HG03342 (cell line): ENCODE measurements around the gene BMP5.

Source experiments
- ATAC-seq: cut with Tn5 transposase; IDR thresholded peaks from one replicate; pipeline ENCODE4 v1.9.1; 2021; ENCODE audit warnings: mild to moderate bottlenecking, moderate library complexity; ENCODE audit not compliant: unreplicated experiment

BMP5 gene

DNA sequence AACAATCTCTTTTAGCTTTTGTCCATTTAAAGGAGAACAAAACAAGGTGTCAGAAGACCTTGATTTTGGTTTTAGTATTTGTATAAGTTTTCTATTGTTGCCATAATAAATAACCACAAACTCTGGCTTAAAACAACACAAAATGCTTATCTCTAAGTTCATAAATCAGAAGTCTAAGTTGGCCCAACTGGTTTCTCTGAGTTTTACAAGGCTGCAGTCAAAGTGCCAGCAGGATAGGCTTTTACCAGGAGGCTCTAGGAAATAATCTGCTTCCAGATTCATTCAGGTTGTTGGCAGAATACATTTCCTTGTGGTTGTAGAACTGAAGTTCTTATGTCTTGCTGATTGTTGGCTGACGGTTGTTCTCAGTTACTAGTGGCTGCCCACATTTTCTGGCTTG lies 149.2 kb downstream of the BMP5 start:
- no peak for ATAC-seq

DNA sequence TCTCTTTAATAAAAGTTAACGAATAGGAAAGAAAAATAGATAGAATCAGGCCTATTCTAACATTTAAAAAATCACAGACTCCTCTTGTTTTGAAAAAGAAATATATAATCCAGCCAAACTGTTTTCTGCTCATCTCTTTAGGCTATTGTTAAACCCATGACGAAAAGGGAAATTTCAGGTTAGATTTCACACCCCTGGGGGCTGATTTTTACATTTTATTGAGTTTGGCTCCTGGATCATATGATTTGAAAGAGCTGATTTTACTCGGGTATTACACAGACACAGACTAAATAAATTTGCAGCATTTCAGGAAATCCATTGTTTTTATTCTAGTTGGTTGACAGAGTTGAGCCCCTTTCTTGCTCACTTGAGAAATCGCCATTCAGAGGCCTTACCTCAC lies 160.6 kb downstream of the BMP5 start:
- no peak for ATAC-seq

DNA sequence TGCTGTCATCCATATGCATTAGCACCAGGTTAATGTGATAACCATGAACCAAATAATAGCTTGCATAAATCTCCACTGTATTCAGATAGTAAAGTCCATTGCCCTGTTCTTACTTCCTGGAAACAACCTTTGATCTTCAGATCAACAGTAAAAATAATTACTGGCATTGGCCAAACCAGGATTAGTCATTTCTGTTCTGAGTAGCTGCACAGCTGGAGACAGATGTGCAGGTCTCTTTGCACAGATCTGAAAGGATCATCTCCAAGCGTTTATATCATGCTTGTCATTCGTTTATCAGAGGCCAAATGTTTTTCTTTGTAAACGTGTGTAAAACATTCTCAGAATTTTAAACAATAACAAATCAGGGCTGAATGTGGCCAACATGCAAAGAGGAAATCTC lies 162.0 kb downstream of the BMP5 start:
- ATAC-seq: no peak

DNA sequence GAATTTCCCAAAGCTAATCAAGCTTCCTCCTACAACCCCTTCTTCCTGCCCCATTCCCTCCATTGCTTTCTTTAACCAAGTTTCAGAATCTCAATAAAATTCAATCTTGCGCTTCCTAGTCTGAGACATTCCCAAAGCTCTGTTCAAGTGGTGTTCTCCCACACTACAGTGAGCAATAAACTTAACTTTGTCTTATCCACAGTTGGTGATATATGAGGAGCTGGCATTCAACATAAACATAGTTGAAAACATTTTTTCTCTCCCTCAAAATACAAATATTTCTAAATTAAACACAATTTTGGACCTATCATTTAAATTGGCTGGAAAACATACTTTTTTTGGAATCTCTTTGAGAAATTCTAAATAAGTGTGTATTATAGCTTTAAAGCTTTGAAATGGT lies 166.7 kb downstream of the BMP5 start:
- ATAC-seq: no peak

DNA sequence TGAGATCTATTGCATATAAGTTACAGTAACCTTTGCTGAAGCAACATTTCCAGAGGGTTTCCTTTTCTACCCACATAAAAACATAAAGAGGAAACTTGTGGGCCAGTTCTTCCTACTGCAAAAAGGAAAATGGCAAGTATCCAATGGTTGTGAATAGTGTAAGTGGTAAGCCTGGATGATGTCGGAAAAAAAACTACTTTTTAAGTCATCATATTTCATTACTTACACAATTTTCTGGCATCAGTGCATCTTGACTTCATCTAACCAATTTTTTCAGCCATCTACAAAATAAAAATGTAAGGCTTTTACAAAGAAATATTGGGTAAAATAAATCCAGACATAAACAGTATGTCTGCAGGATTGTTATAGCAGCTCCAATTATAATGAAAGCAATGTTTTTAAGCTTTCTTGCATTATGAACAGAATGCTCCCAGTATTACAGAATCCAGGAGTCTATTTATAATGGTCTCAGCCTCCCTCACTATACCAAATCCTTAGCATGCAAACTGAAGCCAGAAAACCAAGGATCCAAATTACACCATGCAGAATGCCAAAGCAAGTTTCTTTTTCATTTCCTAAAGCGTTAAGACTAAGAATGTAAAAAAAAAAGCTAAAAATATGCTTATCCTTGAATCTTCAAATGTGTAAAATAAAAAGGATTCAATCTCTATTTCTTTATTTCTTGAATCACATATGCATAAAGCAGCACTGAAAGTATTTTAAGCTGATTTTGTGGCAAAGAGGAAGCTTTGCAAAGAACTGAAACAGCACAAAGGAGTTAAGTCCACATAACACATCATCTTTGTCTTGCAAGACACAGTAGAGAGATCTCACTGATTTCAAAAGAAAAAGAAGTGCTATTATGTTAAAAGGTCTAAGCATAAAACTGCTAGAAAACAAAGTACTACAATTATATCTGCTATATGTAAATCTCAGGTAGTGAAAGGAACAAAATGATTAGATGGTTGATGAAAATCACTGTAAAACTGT lies 169.6 kb downstream of the BMP5 start:
- ATAC-seq: no peak

DNA sequence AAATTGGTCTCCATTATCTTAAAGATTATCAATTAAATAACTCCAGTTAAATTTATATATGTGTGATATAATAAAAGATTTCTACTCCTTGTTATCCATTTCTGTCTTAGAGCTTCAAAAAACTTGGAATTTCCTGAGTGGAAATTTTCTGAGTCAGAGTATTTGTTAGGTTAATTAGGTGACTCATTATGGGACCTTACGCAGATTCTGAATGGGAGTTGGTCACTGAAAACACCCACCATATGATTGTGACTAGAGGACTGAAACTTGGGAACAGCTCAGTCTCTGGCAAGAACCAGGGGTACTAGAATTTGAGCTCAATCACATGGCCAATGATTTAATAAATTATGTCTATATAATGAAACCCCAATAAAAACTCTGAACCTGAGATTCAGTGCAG lies 171.0 kb downstream of the BMP5 start:
- ATAC-seq: no peak
